ENCODE data around the gene PLD4.
"Not testable (repeated sequence)": the region's sequence is repeated elsewhere in the genome, so short reads cannot be mapped to it uniquely, and the experiment has no call there.

PLD4 gene

GRCh38 chr14:104886690-104887622 lies 37.7 kb upstream of the PLD4 start:
- no peak for DNase-seq

- DNase-seq: no peak
These were observed 36.8 kb upstream of the PLD4 start for GRCh38 chr14:104887623-104888488.

GRCh38 chr14:104888489-104889374 lies 35.9 kb upstream of the PLD4 start:
- no peak for DNase-seq

GRCh38 chr14:104889375-104889757 lies 35.3 kb upstream of the PLD4 start:
- no peak for DNase-seq

- DNase-seq: not testable (repeated sequence)
These were observed 34.4 kb upstream of the PLD4 start for GRCh38 chr14:104890292-104890691.

- no peak for DNase-seq
These were observed 33.5 kb upstream of the PLD4 start for GRCh38 chr14:104891121-104891551.

- DNase-seq: no peak
These were observed 32.8 kb upstream of the PLD4 start for GRCh38 chr14:104891664-104892530.

GRCh38 chr14:104892531-104893434 lies 31.9 kb upstream of the PLD4 start:
- no peak for DNase-seq

GRCh38 chr14:104893435-104894207 lies 31.1 kb upstream of the PLD4 start:
- DNase-seq: no peak

GRCh38 chr14:104894331-104895206 lies 30.1 kb upstream of the PLD4 start:
- no peak for DNase-seq

- no peak for DNase-seq
These were observed 29.4 kb upstream of the PLD4 start for GRCh38 chr14:104895207-104895785.

- no peak for DNase-seq
These were observed 28.7 kb upstream of the PLD4 start for GRCh38 chr14:104895786-104896661.

- no peak for DNase-seq
These were observed 27.1 kb upstream of the PLD4 start for GRCh38 chr14:104897330-104898194.

GRCh38 chr14:104898195-104898558 lies 26.5 kb upstream of the PLD4 start:
- DNase-seq: no peak

- no peak for DNase-seq
These were observed 25.7 kb upstream of the PLD4 start for GRCh38 chr14:104898870-104899510.

- no peak for DNase-seq
These were observed 24.9 kb upstream of the PLD4 start for GRCh38 chr14:104899781-104900180.
